ENCODE results near the gene ABHD10. TPM values are rescaled to one million over a fixed set of nuclear protein-coding genes. Genes with fewer than 3 reads are reported as not detected.
A peak's percentile ranks its signal among the peaks of the same experiment; 100 is the strongest.

ABHD10 gene
- total RNA-seq, result 37.7 and 42.9 TPM in 2 replicates

- Mint-ChIP-seq H3K27me3 (ENCODE audit: insufficient read depth) (peaks cover 14% of the 10 kb centered on the region), H3K36me3 (ENCODE audit: low read depth) (peaks cover 15% of the 10 kb centered on the region), H3K4me1 (ENCODE audit: low read depth) (peaks cover 50% of the 10 kb centered on the region), H3K27ac (peak within 1 kb of the TSS; percentile 90), H3K4me3 (peak within 1 kb of the TSS; percentile 89), H3K9me3 (no peaks in the 10 kb centered on the region)
- DNase-seq (ENCODE audit: low spot score), result peak; percentile 93
- intact Hi-C loops (cut with micrococcal nuclease), result loop anchor here (1.0 to 5.0 kb wide), 8 partner anchors 10 to 907 kb away; partner anchors contain the start of genes ATG3, NECTIN3 and SLC35A5
Observed at GRCh38 chr3:111978583-111979433, at the start of gene ABHD10. Gene ABHD10 (plus strand): TSS chr3:111979026. CDS start chr3:111979062, 36 bp downstream.

GRCh38 chr3:111929484-111929883 is 49.3 kb upstream of the ABHD10 start:
- no peak overlapping the region for H3K4me3 Mint-ChIP-seq
- H3K27me3 Mint-ChIP-seq (ENCODE audit: insufficient read depth), result peaks cover 12% of the 10 kb centered on the region
- no peak for DNase-seq (ENCODE audit: low spot score)
- H3K36me3 Mint-ChIP-seq (ENCODE audit: low read depth), result no peaks in the 10 kb centered on the region
- intact Hi-C loops (cut with micrococcal nuclease), result no loop called here
- H3K9me3 Mint-ChIP-seq, result no peaks in the 10 kb centered on the region
- no peak overlapping the region for H3K27ac Mint-ChIP-seq
- no peaks in the 10 kb centered on the region for H3K4me1 Mint-ChIP-seq (ENCODE audit: low read depth)

GRCh38 chr3:111932946-111933345 is 45.9 kb upstream of the ABHD10 start:
- intact Hi-C loops (cut with micrococcal nuclease), result no loop called here
- peaks cover 13% of the 10 kb centered on the region for H3K27me3 Mint-ChIP-seq (ENCODE audit: insufficient read depth)
- H3K4me3 Mint-ChIP-seq, result no peak overlapping the region
- H3K9me3 Mint-ChIP-seq, result no peaks in the 10 kb centered on the region
- no peaks in the 10 kb centered on the region for H3K4me1 Mint-ChIP-seq (ENCODE audit: low read depth)
- no peak for DNase-seq (ENCODE audit: low spot score)
- no peaks in the 10 kb centered on the region for H3K36me3 Mint-ChIP-seq (ENCODE audit: low read depth)
- no peak overlapping the region for H3K27ac Mint-ChIP-seq

- peaks cover 9% of the 10 kb centered on the region for H3K27me3 Mint-ChIP-seq (ENCODE audit: insufficient read depth)
- H3K9me3 Mint-ChIP-seq, result no peaks in the 10 kb centered on the region
- H3K27ac Mint-ChIP-seq, result no peak overlapping the region
- no peak for DNase-seq (ENCODE audit: low spot score)
- no peaks in the 10 kb centered on the region for H3K4me1 Mint-ChIP-seq (ENCODE audit: low read depth)
- H3K4me3 Mint-ChIP-seq, result no peak overlapping the region
- intact Hi-C loops (cut with micrococcal nuclease), result no loop called here
- H3K36me3 Mint-ChIP-seq (ENCODE audit: low read depth), result no peaks in the 10 kb centered on the region
Observed at GRCh38 chr3:111936191-111936841, 42.5 kb upstream of the ABHD10 start.

- Mint-ChIP-seq H3K9me3 (no peaks in the 10 kb centered on the region), H3K36me3 (ENCODE audit: low read depth) (no peaks in the 10 kb centered on the region), H3K4me3 (no peak overlapping the region), H3K4me1 (ENCODE audit: low read depth) (no peaks in the 10 kb centered on the region), H3K27me3 (ENCODE audit: insufficient read depth) (peaks cover 9% of the 10 kb centered on the region), H3K27ac (no peak overlapping the region)
- no peak for DNase-seq (ENCODE audit: low spot score)
- intact Hi-C loops (cut with micrococcal nuclease), result no loop called here
Observed at GRCh38 chr3:111936967-111937366, 41.9 kb upstream of the ABHD10 start.

GRCh38 chr3:111937871-111938270 is 41.0 kb upstream of the ABHD10 start:
- Mint-ChIP-seq H3K9me3 (no peaks in the 10 kb centered on the region), H3K36me3 (ENCODE audit: low read depth) (no peaks in the 10 kb centered on the region), H3K4me3 (no peak overlapping the region), H3K27ac (no peak overlapping the region), H3K4me1 (ENCODE audit: low read depth) (no peaks in the 10 kb centered on the region), H3K27me3 (ENCODE audit: insufficient read depth) (peaks cover 9% of the 10 kb centered on the region)
- DNase-seq (ENCODE audit: low spot score), result no peak
- intact Hi-C loops (cut with micrococcal nuclease), result no loop called here

- no peaks in the 10 kb centered on the region for H3K4me1 Mint-ChIP-seq (ENCODE audit: low read depth)
- peaks cover 1% of the 10 kb centered on the region for H3K27me3 Mint-ChIP-seq (ENCODE audit: insufficient read depth)
- H3K4me3 Mint-ChIP-seq, result no peak overlapping the region
- no peaks in the 10 kb centered on the region for H3K36me3 Mint-ChIP-seq (ENCODE audit: low read depth)
- no peaks in the 10 kb centered on the region for H3K9me3 Mint-ChIP-seq
- intact Hi-C loops (cut with micrococcal nuclease), result no loop called here
- no peak for DNase-seq (ENCODE audit: low spot score)
- no peak overlapping the region for H3K27ac Mint-ChIP-seq
Observed at GRCh38 chr3:111939873-111940272, 39.0 kb upstream of the ABHD10 start.

- H3K36me3 Mint-ChIP-seq (ENCODE audit: low read depth), result no peaks in the 10 kb centered on the region
- DNase-seq (ENCODE audit: low spot score), result no peak
- intact Hi-C loops (cut with micrococcal nuclease), result no loop called here
- peaks cover 3% of the 10 kb centered on the region for H3K27me3 Mint-ChIP-seq (ENCODE audit: insufficient read depth)
- no peak overlapping the region for H3K27ac Mint-ChIP-seq
- H3K9me3 Mint-ChIP-seq, result no peaks in the 10 kb centered on the region
- H3K4me3 Mint-ChIP-seq, result no peak overlapping the region
- no peaks in the 10 kb centered on the region for H3K4me1 Mint-ChIP-seq (ENCODE audit: low read depth)
Observed at GRCh38 chr3:111943533-111943932, 35.3 kb upstream of the ABHD10 start.

- H3K27ac Mint-ChIP-seq, result no peak overlapping the region
- no peak for DNase-seq (ENCODE audit: low spot score)
- no peak overlapping the region for H3K4me3 Mint-ChIP-seq
- no peaks in the 10 kb centered on the region for H3K4me1 Mint-ChIP-seq (ENCODE audit: low read depth)
- H3K27me3 Mint-ChIP-seq (ENCODE audit: insufficient read depth), result peaks cover 3% of the 10 kb centered on the region
- intact Hi-C loops (cut with micrococcal nuclease), result no loop called here
- H3K36me3 Mint-ChIP-seq (ENCODE audit: low read depth), result no peaks in the 10 kb centered on the region
- H3K9me3 Mint-ChIP-seq, result no peaks in the 10 kb centered on the region
Observed at GRCh38 chr3:111944372-111944771, 34.5 kb upstream of the ABHD10 start.

- no peaks in the 10 kb centered on the region for H3K9me3 Mint-ChIP-seq
- H3K36me3 Mint-ChIP-seq (ENCODE audit: low read depth), result no peaks in the 10 kb centered on the region
- DNase-seq (ENCODE audit: low spot score), result no peak
- intact Hi-C loops (cut with micrococcal nuclease), result no loop called here
- no peak overlapping the region for H3K4me3 Mint-ChIP-seq
- no peaks in the 10 kb centered on the region for H3K4me1 Mint-ChIP-seq (ENCODE audit: low read depth)
- peaks cover 5% of the 10 kb centered on the region for H3K27me3 Mint-ChIP-seq (ENCODE audit: insufficient read depth)
- H3K27ac Mint-ChIP-seq, result no peak overlapping the region
Observed at GRCh38 chr3:111947231-111947630, 31.6 kb upstream of the ABHD10 start.

GRCh38 chr3:111948786-111949185 is 30.0 kb upstream of the ABHD10 start:
- DNase-seq (ENCODE audit: low spot score), result no peak
- Mint-ChIP-seq H3K9me3 (no peaks in the 10 kb centered on the region), H3K4me3 (no peak overlapping the region)

GRCh38 chr3:111949712-111950111 is 29.1 kb upstream of the ABHD10 start:
- H3K36me3 Mint-ChIP-seq (ENCODE audit: low read depth), result no peaks in the 10 kb centered on the region
- H3K9me3 Mint-ChIP-seq, result no peaks in the 10 kb centered on the region
- intact Hi-C loops (cut with micrococcal nuclease), result no loop called here
- no peak for DNase-seq (ENCODE audit: low spot score)
- H3K4me3 Mint-ChIP-seq, result no peak overlapping the region
- no peak overlapping the region for H3K27ac Mint-ChIP-seq
- H3K27me3 Mint-ChIP-seq (ENCODE audit: insufficient read depth), result peaks cover 9% of the 10 kb centered on the region
- H3K4me1 Mint-ChIP-seq (ENCODE audit: low read depth), result no peaks in the 10 kb centered on the region

More at GRCh38 chr3:111948786-111949185, 30.0 kb upstream of the ABHD10 start:
- no peaks in the 10 kb centered on the region for H3K4me1 Mint-ChIP-seq (ENCODE audit: low read depth)
- peaks cover 7% of the 10 kb centered on the region for H3K27me3 Mint-ChIP-seq (ENCODE audit: insufficient read depth)
- no peak overlapping the region for H3K27ac Mint-ChIP-seq
- no peaks in the 10 kb centered on the region for H3K36me3 Mint-ChIP-seq (ENCODE audit: low read depth)
- intact Hi-C loops (cut with micrococcal nuclease), result no loop called here

GRCh38 chr3:111951032-111951431 is 27.8 kb upstream of the ABHD10 start:
- no peaks in the 10 kb centered on the region for H3K36me3 Mint-ChIP-seq (ENCODE audit: low read depth)
- intact Hi-C loops (cut with micrococcal nuclease), result no loop called here
- no peak for DNase-seq (ENCODE audit: low spot score)
- no peaks in the 10 kb centered on the region for H3K4me1 Mint-ChIP-seq (ENCODE audit: low read depth)
- H3K27me3 Mint-ChIP-seq (ENCODE audit: insufficient read depth), result peaks cover 9% of the 10 kb centered on the region
- H3K27ac Mint-ChIP-seq, result no peak overlapping the region
- no peaks in the 10 kb centered on the region for H3K9me3 Mint-ChIP-seq
- H3K4me3 Mint-ChIP-seq, result no peak overlapping the region

Data from activated T-helper 1 cell treated with anti-CD3 and anti-CD28 coated beads, Interleukin-12 subunit alpha, Interleukin-12 subunit beta, Interleukin-2, Interleukin-4 antibody, amounts not matched to agents 30 ng/mL and 10 ng/mL and 1 ng/mL, durations not matched to agents 14 hours and 24 hours and 36 hours (primary cell).